OCI-LY1 (cell line): ENCODE data around the gene LARP4B.

Source experiments
- EZH2 ChIP-seq: fragments of 200-600 bp; sonication (generic), shearing (Covaris generic); IDR thresholded peaks from 2 replicates; pipeline ENCODE4 v1.8.0; 2017; ENCODE audit warnings: borderline replicate concordance, mixed run types, mild to moderate bottlenecking, antibody characterized with exemption, low read length, moderate library complexity, mixed read lengths
- TF ChIP-seq, protein P1 (sequence below): fragments of 200-600 bp; sonication (generic), shearing (Covaris generic); IDR thresholded peaks from 2 replicates; pipeline ENCODE4 v1.5.1; 2017; ENCODE audit warnings: mild to moderate bottlenecking, antibody characterized with exemption, low read length, moderate library complexity, mixed read lengths

DNA sequence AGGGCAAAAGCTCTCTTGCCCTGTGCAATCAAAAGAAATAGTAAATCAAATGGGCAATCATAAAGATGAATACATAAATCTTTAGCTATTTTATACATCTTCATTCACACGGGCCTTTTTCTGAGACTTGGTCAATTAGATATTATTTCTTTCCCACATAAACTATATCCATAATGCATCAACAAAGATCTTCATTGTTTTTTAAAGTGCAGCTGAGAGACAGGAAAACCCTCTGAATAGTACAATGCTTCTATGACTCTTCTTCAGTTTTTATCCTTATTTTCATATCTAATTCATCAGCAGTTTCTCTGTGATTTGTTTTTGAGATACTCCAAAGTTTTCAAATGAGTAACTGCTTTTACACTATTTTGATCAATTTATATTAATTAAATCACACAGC lies 25.5 kb downstream of the LARP4B start:
- TF ChIP-seq, protein P1, sequence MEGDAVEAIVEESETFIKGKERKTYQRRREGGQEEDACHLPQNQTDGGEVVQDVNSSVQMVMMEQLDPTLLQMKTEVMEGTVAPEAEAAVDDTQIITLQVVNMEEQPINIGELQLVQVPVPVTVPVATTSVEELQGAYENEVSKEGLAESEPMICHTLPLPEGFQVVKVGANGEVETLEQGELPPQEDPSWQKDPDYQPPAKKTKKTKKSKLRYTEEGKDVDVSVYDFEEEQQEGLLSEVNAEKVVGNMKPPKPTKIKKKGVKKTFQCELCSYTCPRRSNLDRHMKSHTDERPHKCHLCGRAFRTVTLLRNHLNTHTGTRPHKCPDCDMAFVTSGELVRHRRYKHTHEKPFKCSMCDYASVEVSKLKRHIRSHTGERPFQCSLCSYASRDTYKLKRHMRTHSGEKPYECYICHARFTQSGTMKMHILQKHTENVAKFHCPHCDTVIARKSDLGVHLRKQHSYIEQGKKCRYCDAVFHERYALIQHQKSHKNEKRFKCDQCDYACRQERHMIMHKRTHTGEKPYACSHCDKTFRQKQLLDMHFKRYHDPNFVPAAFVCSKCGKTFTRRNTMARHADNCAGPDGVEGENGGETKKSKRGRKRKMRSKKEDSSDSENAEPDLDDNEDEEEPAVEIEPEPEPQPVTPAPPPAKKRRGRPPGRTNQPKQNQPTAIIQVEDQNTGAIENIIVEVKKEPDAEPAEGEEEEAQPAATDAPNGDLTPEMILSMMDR = no peak
- TF ChIP-seq EZH2 = no peak
